ENCODE results near the gene CD38. TPM values are rescaled to one million over a fixed set of nuclear protein-coding genes. Genes with fewer than 3 reads are reported as not detected.

CD38 gene
- total RNA-seq, 1 donor from 2014 or later: 0.07 TPM

GRCh38 chr4:15894921-15895916 lies 117.1 kb downstream of the CD38 start:
- no peak for DNase-seq (ENCODE audit: low read depth, low spot score)

GRCh38 chr4:15897577-15897976 lies 119.4 kb downstream of the CD38 start:
- no peak for DNase-seq (ENCODE audit: low read depth, low spot score)

- no peak for DNase-seq (ENCODE audit: low read depth, low spot score)
Observed at GRCh38 chr4:15898902-15899301, 120.8 kb downstream of the CD38 start.

DNA sequence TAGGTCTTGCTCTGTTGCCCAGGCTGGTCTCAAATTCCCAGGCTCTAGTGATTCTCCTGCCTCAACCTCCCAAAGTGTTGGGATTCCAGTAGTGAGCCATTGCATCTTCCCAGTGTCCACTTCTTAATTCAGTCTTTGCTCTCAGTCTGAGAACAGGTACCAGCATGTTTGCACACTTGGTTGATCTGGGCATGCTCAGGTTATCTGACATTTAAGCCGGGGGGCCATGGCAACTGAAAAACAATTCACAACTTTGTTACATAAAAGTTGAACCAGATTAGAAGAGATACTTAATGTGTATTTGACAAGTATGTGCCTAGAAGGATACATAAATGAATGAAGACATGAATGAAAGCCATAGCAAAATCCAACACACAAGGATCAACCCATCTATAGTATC lies 121.4 kb downstream of the CD38 start:
- DNase-seq (ENCODE audit: low read depth, low spot score): no peak

DNA sequence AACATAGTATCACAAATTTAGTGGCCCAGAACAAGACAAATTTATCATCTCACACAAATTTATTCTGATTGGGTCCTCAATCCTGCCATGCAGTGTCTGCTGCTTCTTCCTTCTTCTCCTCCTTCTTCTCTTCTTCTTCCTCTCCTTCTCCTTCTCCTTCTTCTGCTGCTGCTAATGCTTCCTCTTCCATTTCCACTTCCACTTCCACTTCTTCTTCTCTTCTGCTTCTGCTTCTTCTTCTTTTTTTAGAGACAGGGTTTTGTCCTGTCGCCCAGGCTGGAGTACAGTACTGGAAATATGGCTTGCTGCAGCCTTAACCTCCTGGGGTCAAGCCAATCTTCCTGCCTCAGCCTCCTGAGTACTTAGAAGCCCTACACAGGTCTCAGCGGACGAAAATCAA lies 122.9 kb downstream of the CD38 start:
- no peak for DNase-seq (ENCODE audit: low read depth, low spot score)

- DNase-seq (ENCODE audit: low read depth, low spot score): no peak
Observed at GRCh38 chr4:15901998-15902397, 123.9 kb downstream of the CD38 start.

DNA sequence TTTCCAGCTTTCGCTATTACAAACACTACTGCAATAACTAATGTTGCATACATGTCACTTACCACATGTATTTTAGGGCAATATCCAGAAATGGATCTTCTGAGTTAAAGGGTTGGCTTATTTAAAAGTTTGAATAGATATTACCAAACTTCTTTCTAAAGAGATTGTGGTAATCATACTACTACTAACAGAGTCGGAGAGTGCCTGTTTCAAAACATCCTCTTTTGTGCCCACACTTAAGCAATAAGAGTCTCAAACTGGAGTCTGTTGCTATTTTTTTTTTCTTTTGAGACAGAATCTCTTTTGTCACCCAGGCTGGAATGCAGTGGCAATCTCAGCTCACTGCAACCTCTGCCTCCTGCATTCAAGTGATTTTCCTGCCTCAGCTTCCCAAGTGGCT lies 124.6 kb downstream of the CD38 start:
- no peak for DNase-seq (ENCODE audit: low read depth, low spot score)

Other genes with a start within 250 kb of the CD38 start
- gene FBXL5, start 123.0 kb upstream of the CD38 start, total RNA-seq: 71.3 and 149 TPM in 2 replicates
- gene FAM200B, start 96.5 kb upstream of the CD38 start, total RNA-seq: 16.0 and 16.6 TPM in 2 replicates
- gene BST1, start 75.3 kb upstream of the CD38 start, total RNA-seq: 19.2 and 23.8 TPM in 2 replicates
- gene FGFBP1, start 160.4 kb downstream of the CD38 start, total RNA-seq: not detected in 2 replicates
- not detected in 2 replicates for gene FGFBP2, start 184.8 kb downstream of the CD38 start, total RNA-seq

Data from pulmonary artery endothelial cell (primary cell).